Skeletal muscle satellite cell (primary cell): ENCODE data around the gene BARHL1. TPM values are rescaled to one million over a fixed set of nuclear protein-coding genes. Genes with fewer than 3 reads are reported as not detected.

Experiments used
- H3K27me3 ChIP-seq: 2 replicates; pipeline ENCODE4 v1.7.0; 2013; ENCODE audit warnings: low read length; ENCODE audit not compliant: control insufficient read depth, insufficient read depth
- H3K36me3 ChIP-seq: 2 replicates; pipeline ENCODE4 v1.7.0; 2013; ENCODE audit warnings: mild to moderate bottlenecking, control low read depth, low read length; ENCODE audit not compliant: insufficient read depth
- H3K4me1 ChIP-seq: 2 replicates; pipeline ENCODE4 v1.7.0; 2013; ENCODE audit warnings: low read length; ENCODE audit not compliant: control insufficient read depth, insufficient read depth
- H3K4me2 ChIP-seq: 2 replicates; pipeline ENCODE4 v1.7.0; 2013; ENCODE audit warnings: mild to moderate bottlenecking, low read length
- H3K4me3 ChIP-seq: 2 replicates; pipeline ENCODE4 v1.7.0; 2013; ENCODE audit warnings: low read length
- H3K9ac ChIP-seq: 2 replicates; pipeline ENCODE4 v1.7.0; 2013; ENCODE audit warnings: mild to moderate bottlenecking, low read depth, low read length, moderate library complexity
- H3K9me3 ChIP-seq: replicated peaks from 2 replicates; pipeline ENCODE4 v1.7.0; 2013; ENCODE audit warnings: mild to moderate bottlenecking, control low read depth, low read length
- total RNA-seq: library from RNA; depleted of rRNA; stranded (reverse); fragments of >200 nt; gene quantifications from 2 replicates; pipeline ENCODE4 v1.2.3, GENCODE V29; 2012; rRNA removed

The BARHL1 gene
- not detected in 2 replicates for total RNA-seq

GRCh38 chr9:132582276-132582785, at the start of gene BARHL1:
Gene BARHL1 (plus strand): TSS chr9:132582606. CDS start chr9:132582798, 192 bp downstream.
- Histone ChIP-seq H3K27me3 (peaks cover 96% of the 10 kb centered on the region), H3K4me3 (peak within 1 kb of the TSS; percentile 49), H3K4me1 (peaks cover 6% of the 10 kb centered on the region), H3K9me3 (no peaks in the 10 kb centered on the region), H3K9ac (no peak within 1 kb of the TSS), H3K4me2 (peak within 1 kb of the TSS; percentile 78), H3K36me3 (no peaks in the 10 kb centered on the region)

DNA sequence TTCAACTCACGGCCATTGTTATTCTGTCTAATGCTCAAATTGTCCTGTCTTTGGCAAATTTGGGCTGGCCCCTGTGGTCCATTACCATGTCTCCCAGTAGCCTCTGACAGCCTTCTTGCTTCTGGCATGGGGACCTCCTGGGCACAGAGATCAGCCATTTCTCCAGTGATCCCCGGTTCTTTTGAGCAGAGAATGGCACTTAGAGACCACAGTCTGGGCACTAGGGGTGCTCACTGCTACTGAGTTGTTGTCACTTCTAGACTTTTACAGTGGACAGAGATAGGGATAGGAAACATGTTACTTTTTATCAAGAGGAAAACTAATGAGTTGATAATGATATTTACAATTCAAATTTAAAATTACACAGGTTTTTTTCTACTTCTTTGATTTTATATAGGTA, 47.6 kb upstream of the BARHL1 start:
- no peak overlapping the region for H3K4me3 ChIP-seq

DNA sequence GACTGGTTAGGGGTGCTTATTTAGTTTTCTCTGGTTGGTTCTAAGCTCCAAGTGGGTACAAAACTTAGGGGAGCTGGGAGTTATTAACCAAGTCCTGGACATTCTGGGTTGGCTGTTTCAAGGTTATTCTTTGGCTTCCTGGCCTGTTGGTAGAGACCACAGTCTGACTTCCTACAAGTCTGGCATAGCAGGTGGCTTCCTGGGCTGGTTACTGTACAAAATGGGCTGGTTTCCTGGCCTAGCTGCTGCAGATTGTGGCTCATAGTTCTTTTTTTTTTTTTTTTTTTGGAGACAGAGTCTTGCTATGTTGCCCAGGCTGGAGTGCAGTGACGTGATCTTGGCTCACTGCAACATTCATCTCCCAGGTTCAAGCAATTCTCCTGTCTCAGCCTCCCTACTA, 46.3 kb upstream of the BARHL1 start:
- no peak overlapping the region for H3K4me3 ChIP-seq
- no peak overlapping the region for H3K4me2 ChIP-seq
- no peaks in the 10 kb centered on the region for H3K4me1 ChIP-seq
- H3K9ac ChIP-seq: no peak overlapping the region
- no peaks in the 10 kb centered on the region for H3K36me3 ChIP-seq
- peaks cover 28% of the 10 kb centered on the region for H3K27me3 ChIP-seq
- peaks cover 4% of the 10 kb centered on the region for H3K9me3 ChIP-seq

More for the DNA sequence above, 47.6 kb upstream of the BARHL1 start:
- Histone ChIP-seq H3K27me3 (peaks cover 35% of the 10 kb centered on the region), H3K9me3 (peaks cover 4% of the 10 kb centered on the region), H3K36me3 (no peaks in the 10 kb centered on the region), H3K4me2 (no peak overlapping the region), H3K4me1 (no peaks in the 10 kb centered on the region), H3K9ac (no peak overlapping the region)

- Histone ChIP-seq H3K4me1 (no peaks in the 10 kb centered on the region), H3K27me3 (peaks cover 21% of the 10 kb centered on the region), H3K4me3 (no peak overlapping the region), H3K9me3 (peaks cover 4% of the 10 kb centered on the region), H3K4me2 (no peak overlapping the region), H3K36me3 (no peaks in the 10 kb centered on the region), H3K9ac (no peak overlapping the region)
These were observed 45.1 kb upstream of the BARHL1 start for GRCh38 chr9:132537352-132537751.

GRCh38 chr9:132538071-132538470, 44.3 kb upstream of the BARHL1 start:
- H3K4me2 ChIP-seq: no peak overlapping the region
- H3K36me3 ChIP-seq: no peaks in the 10 kb centered on the region
- no peaks in the 10 kb centered on the region for H3K4me1 ChIP-seq
- H3K9me3 ChIP-seq: peaks cover 4% of the 10 kb centered on the region
- H3K4me3 ChIP-seq: no peak overlapping the region
- H3K27me3 ChIP-seq: peaks cover 23% of the 10 kb centered on the region
- H3K9ac ChIP-seq: no peak overlapping the region

GRCh38 chr9:132539096-132539495, 43.3 kb upstream of the BARHL1 start:
- peaks cover 4% of the 10 kb centered on the region for H3K9me3 ChIP-seq
- no peaks in the 10 kb centered on the region for H3K36me3 ChIP-seq
- no peak overlapping the region for H3K4me3 ChIP-seq
- H3K4me2 ChIP-seq: no peak overlapping the region
- H3K4me1 ChIP-seq: no peaks in the 10 kb centered on the region
- no peak overlapping the region for H3K9ac ChIP-seq
- H3K27me3 ChIP-seq: peaks cover 31% of the 10 kb centered on the region

- H3K4me1 ChIP-seq: no peaks in the 10 kb centered on the region
- H3K36me3 ChIP-seq: no peaks in the 10 kb centered on the region
- no peak overlapping the region for H3K4me3 ChIP-seq
- H3K9ac ChIP-seq: no peak overlapping the region
- H3K4me2 ChIP-seq: no peak overlapping the region
- H3K27me3 ChIP-seq: peaks cover 44% of the 10 kb centered on the region
- no peaks in the 10 kb centered on the region for H3K9me3 ChIP-seq
These were observed 41.4 kb upstream of the BARHL1 start for GRCh38 chr9:132541051-132541450.

DNA sequence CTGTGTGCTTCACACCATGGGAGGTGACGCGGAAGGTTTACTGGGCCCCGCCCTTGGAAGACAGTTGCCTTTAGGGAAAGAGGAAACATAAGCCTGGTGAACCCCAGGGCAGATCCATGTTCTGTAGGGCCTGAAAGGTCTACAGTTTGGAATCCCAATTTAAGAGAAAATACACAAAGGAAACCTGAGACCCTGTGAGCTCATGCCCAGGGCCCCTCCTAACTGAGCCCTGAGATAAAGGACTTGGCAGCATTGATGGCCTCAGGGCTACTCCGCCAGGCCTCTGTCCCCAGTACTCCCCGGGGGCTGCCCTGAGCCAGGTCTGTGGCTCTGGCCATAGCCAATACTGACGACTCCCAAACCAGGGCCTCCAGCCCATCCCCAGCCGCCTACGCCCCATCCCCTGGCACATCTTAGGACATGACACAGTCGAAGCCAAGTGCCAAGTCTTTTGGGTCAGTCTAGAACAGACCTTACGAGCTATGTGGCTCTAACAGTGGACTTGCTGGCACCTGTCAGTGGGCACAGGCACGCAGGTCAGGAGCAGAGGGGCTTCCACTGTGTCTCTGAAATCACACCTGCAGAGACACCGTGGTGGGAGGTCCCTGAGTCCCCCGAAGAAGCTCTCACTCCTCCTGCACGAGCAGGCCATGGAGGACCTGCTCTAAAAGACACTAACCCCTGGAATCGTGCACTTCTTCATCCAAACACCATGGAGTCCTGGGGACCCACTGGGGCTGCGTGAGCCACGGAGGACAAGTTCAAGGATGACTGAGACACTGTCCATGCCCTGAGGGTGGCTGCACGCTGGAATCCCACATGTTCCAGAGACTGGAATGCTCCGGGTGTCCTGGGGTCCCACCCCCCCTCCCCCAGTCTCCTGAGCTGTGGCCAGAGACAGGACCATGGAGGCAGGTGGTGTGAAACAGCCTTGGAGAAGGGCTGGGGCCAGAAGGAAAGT, 40.3 kb upstream of the BARHL1 start:
- Histone ChIP-seq H3K9ac (no peak overlapping the region), H3K4me1 (no peaks in the 10 kb centered on the region), H3K27me3 (peaks cover 55% of the 10 kb centered on the region), H3K36me3 (no peaks in the 10 kb centered on the region), H3K4me3 (no peak overlapping the region), H3K9me3 (no peaks in the 10 kb centered on the region), H3K4me2 (no peak overlapping the region)

- no peak overlapping the region for H3K4me2 ChIP-seq
These were observed 39.2 kb upstream of the BARHL1 start for GRCh38 chr9:132543251-132543650.

DNA sequence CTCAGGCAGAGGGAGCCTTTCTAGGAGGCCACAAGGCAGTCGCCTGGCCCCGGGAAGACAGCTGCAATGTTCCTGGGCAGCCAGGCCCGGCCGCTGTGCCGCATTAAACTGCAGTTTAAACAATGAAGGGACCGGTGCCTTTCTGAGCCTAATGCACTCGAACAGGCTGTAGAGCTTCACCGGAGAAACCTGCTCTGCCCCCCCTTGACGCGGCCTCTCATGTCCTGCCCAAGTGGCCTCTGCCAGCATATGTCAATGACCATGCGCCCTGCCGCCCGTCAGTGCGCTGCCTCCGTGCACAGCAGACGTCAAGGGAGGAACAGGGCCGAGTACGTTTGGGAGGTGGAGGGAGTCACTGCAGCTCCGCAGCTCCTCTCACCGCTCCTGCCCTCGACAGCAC, 38.4 kb upstream of the BARHL1 start:
- H3K36me3 ChIP-seq: no peaks in the 10 kb centered on the region
- no peak overlapping the region for H3K9ac ChIP-seq
- H3K4me3 ChIP-seq: no peak overlapping the region
- no peaks in the 10 kb centered on the region for H3K4me1 ChIP-seq
- no peaks in the 10 kb centered on the region for H3K9me3 ChIP-seq
- H3K4me2 ChIP-seq: no peak overlapping the region
- peaks cover 56% of the 10 kb centered on the region for H3K27me3 ChIP-seq

More at GRCh38 chr9:132543251-132543650, 39.2 kb upstream of the BARHL1 start:
- H3K4me3 ChIP-seq: no peak overlapping the region
- no peaks in the 10 kb centered on the region for H3K4me1 ChIP-seq
- H3K9me3 ChIP-seq: no peaks in the 10 kb centered on the region
- no peaks in the 10 kb centered on the region for H3K36me3 ChIP-seq
- no peak overlapping the region for H3K9ac ChIP-seq
- H3K27me3 ChIP-seq: peaks cover 54% of the 10 kb centered on the region

DNA sequence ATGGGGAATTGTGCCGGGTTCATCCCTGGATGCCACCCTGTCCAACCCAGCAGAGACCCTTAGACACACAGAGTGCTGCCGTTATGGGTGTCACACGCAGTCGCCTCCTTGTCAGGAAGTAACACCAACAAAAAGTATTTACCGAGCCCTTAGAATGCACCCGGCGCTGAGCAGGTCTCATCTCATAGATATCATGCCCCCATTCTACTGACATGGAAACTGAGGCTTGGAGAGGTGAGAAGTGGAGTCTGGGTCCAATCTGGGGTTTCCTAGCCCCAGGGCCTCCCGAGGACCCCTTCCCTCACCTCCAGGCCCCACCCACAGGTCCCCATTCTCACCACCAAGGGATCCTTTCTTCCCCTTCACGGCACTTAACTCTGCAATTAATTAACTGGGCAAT, 36.8 kb upstream of the BARHL1 start:
- H3K27me3 ChIP-seq: peaks cover 69% of the 10 kb centered on the region

More for the DNA sequence above, 36.8 kb upstream of the BARHL1 start:
- H3K36me3 ChIP-seq: no peaks in the 10 kb centered on the region
- H3K9me3 ChIP-seq: no peaks in the 10 kb centered on the region
- H3K4me1 ChIP-seq: no peaks in the 10 kb centered on the region
- no peak overlapping the region for H3K4me2 ChIP-seq
- no peak overlapping the region for H3K9ac ChIP-seq
- H3K4me3 ChIP-seq: no peak overlapping the region
